Measurements from ENCODE around the gene CCDC27. TPM values are rescaled to one million over a fixed set of nuclear protein-coding genes. Genes with fewer than 3 reads are reported as not detected.

The CCDC27 gene
- total RNA-seq, 1 experiment from 2014 or later: not detected

DNA sequence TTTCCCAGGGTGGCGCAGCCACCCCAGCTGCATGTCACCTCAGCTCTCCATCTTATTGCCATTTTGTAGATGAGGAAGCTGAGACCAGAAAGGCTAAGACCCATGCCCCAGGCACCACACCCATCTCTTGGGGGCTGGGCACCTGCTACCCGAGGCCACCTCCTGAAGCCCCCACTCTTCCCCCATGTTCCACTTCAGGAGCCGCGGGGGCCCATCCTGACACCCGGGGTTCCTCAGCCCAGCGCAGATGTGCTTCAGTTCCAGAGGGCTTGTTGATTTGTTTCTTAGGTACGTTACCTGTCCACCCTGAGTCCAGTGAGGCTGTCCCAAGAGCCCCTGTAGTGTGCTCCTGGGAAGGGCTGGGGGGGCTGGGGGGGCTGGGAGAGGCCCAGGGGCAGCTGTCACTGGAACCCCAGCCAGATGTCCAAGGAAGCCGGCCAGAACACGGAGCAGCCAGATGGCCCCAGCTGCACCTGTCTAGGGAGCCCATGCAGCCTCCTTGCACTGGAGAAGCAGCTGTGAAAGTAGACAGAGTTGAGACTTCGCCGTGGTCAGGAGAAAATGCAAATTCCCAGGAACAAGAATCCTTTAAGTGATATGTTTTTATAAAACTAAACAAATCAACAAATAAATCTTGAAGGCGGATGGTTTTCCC lies 17.1 kb upstream of the CCDC27 start:
- POLR2A ChIA-PET: no interaction called here

DNA sequence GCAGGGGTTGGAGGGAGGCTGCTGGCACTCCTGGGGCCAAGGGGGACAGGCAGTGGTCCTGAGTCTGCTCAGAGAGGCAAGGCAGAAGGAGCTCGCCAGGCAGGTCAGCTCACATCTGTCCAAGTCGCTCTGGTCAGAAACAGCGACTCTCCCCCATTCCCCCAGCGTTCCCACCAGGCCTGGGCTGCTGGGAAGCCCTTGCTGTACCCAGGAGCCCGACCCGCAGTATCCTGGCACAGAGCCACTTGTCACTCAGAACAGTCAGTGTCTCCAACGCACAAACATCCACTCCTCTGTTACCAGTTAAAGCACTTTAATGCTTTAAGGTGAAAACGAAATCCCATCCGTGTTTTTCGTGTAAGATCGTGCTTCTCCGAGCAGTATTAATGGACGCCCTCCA lies 16.6 kb upstream of the CCDC27 start:
- Histone ChIP-seq H3K9me3 (ENCODE audit: control insufficient read depth, insufficient read depth, low read depth, low read length) (no peaks in the 10 kb centered on the region), H3K4me1 (ENCODE audit: control insufficient read depth, insufficient read depth, low read length) (no peaks in the 10 kb centered on the region; the same call in 1 of the 2 replicates), H3K27me3 (ENCODE audit: control insufficient read depth, insufficient read depth, low read length) (no peaks in the 10 kb centered on the region), H3K4me3 (ENCODE audit: low read depth in 2 of 2, low read length in 2 of 2) (no peak overlapping the region), H3K27ac (ENCODE audit: low read length) (no peak overlapping the region), H3K36me3 (ENCODE audit: control insufficient read depth, insufficient read depth, low read length) (no peaks in the 10 kb centered on the region; the same call in 1 of the 2 replicates)
- intact Hi-C loops (cut with micrococcal nuclease; ENCODE audit: unreplicated experiment): no loop called here
- ChIA-PET POLR2A (no interaction called here), CTCF (no interaction called here)
- BruUV-seq (replicated peaks): no TSS peak
- DNase-seq (ENCODE audit: low read depth, low spot score) (no peak), ATAC-seq (no peak)
- in situ Hi-C loops (cut with HindIII; ENCODE audit: low pct_unique_long_range_greater_than_20kb, low sequenced_read_pairs): no loop called here
- TF ChIP-seq, protein P1, sequence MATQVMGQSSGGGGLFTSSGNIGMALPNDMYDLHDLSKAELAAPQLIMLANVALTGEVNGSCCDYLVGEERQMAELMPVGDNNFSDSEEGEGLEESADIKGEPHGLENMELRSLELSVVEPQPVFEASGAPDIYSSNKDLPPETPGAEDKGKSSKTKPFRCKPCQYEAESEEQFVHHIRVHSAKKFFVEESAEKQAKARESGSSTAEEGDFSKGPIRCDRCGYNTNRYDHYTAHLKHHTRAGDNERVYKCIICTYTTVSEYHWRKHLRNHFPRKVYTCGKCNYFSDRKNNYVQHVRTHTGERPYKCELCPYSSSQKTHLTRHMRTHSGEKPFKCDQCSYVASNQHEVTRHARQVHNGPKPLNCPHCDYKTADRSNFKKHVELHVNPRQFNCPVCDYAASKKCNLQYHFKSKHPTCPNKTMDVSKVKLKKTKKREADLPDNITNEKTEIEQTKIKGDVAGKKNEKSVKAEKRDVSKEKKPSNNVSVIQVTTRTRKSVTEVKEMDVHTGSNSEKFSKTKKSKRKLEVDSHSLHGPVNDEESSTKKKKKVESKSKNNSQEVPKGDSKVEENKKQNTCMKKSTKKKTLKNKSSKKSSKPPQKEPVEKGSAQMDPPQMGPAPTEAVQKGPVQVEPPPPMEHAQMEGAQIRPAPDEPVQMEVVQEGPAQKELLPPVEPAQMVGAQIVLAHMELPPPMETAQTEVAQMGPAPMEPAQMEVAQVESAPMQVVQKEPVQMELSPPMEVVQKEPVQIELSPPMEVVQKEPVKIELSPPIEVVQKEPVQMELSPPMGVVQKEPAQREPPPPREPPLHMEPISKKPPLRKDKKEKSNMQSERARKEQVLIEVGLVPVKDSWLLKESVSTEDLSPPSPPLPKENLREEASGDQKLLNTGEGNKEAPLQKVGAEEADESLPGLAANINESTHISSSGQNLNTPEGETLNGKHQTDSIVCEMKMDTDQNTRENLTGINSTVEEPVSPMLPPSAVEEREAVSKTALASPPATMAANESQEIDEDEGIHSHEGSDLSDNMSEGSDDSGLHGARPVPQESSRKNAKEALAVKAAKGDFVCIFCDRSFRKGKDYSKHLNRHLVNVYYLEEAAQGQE (IDR thresholded peaks at IDR 0.05; ENCODE audit: insufficient read depth in 1 of 2, low read depth in 2 of 2, low read length in 1 of 2): no peak
- TF ChIP-seq TCF7L2 (IDR thresholded peaks at IDR 0.05; ENCODE audit: low read depth, low read length) (no peak), SIN3A (IDR thresholded peaks at IDR 0.05; ENCODE audit: borderline replicate concordance, insufficient read depth, low read depth, low read length) (no peak), POLR2AphosphoS5 (IDR thresholded peaks at IDR 0.05; ENCODE audit: low read depth, low read length) (no peak)
- TF ChIP-seq, protein P2, sequence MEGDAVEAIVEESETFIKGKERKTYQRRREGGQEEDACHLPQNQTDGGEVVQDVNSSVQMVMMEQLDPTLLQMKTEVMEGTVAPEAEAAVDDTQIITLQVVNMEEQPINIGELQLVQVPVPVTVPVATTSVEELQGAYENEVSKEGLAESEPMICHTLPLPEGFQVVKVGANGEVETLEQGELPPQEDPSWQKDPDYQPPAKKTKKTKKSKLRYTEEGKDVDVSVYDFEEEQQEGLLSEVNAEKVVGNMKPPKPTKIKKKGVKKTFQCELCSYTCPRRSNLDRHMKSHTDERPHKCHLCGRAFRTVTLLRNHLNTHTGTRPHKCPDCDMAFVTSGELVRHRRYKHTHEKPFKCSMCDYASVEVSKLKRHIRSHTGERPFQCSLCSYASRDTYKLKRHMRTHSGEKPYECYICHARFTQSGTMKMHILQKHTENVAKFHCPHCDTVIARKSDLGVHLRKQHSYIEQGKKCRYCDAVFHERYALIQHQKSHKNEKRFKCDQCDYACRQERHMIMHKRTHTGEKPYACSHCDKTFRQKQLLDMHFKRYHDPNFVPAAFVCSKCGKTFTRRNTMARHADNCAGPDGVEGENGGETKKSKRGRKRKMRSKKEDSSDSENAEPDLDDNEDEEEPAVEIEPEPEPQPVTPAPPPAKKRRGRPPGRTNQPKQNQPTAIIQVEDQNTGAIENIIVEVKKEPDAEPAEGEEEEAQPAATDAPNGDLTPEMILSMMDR (IDR thresholded peaks at IDR 0.05): no peak

More for the DNA sequence above, 17.1 kb upstream of the CCDC27 start:
- Histone ChIP-seq H3K27ac (ENCODE audit: low read length) (no peak overlapping the region), H3K27me3 (ENCODE audit: control insufficient read depth, insufficient read depth, low read length) (no peaks in the 10 kb centered on the region), H3K4me1 (ENCODE audit: control insufficient read depth, insufficient read depth, low read length) (no peaks in the 10 kb centered on the region; the same call in 1 of the 2 replicates), H3K9me3 (ENCODE audit: control insufficient read depth, insufficient read depth, low read depth, low read length) (no peaks in the 10 kb centered on the region), H3K4me3 (ENCODE audit: low read depth in 2 of 2, low read length in 2 of 2) (no peak overlapping the region), H3K36me3 (ENCODE audit: control insufficient read depth, insufficient read depth, low read length) (no peaks in the 10 kb centered on the region; the same call in 1 of the 2 replicates)
- in situ Hi-C loops (cut with HindIII; ENCODE audit: low pct_unique_long_range_greater_than_20kb, low sequenced_read_pairs): no loop called here
- intact Hi-C loops (cut with micrococcal nuclease; ENCODE audit: unreplicated experiment): no loop called here
- DNase-seq (ENCODE audit: low read depth, low spot score) (no peak), ATAC-seq (no peak)
- TF ChIP-seq TCF7L2 (IDR thresholded peaks at IDR 0.05; ENCODE audit: low read depth, low read length) (no peak), SIN3A (IDR thresholded peaks at IDR 0.05; ENCODE audit: borderline replicate concordance, insufficient read depth, low read depth, low read length) (no peak)
- TF ChIP-seq, protein P1 (IDR thresholded peaks at IDR 0.05; ENCODE audit: insufficient read depth in 1 of 2, low read depth in 2 of 2, low read length in 1 of 2): no peak
- TF ChIP-seq, protein P2 (IDR thresholded peaks at IDR 0.05): no peak
- CTCF ChIA-PET: interaction anchor here (1.0 kb wide), 1 partner anchor 14 kb away, joined by 3 read pairs; no protein-coding TSS in a partner anchor
- BruUV-seq (replicated peaks): no TSS peak
